ENCODE results near the gene IRF4.
"Not testable (repeated sequence)": the region's sequence is repeated elsewhere in the genome, so short reads cannot be mapped to it uniquely, and the experiment has no call there.

IRF4 gene

DNA sequence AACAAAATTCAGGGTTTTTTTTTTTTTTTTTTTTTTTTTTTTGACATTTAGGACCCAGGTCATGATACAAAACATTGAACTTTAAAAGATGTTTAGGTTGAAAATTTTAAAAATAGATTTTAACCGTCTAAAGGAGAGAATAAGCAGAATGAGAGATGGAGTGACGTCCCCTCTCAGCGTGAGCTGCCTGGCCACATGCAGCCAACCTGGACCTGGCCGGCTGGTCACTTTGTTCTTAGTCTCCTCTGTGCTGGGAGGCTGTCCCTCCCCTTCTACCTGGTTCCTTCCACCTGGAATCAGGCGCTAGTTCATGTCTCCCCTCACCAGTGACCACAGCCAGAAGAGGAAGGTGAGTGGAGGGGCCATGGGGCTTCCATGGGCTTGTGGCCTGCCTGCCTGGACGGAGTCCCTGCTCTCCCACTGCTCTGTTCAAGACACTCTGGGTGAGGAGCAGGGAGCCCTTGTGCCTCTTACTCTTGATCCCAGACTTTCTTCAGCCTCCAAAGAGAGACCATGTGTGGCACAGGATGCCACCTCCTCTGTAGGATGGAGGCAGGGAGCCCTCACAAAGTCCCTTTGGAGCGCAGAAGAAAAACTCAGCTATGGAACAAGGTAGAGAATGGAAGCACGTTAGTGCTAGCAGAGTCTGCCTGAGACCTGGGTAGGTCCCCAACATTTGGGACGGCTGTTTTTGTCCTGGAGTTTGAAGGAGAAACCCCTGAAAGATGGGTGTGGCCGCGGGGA lies 31.7 kb downstream of the IRF4 start:
- no peak for DNase-seq

DNA sequence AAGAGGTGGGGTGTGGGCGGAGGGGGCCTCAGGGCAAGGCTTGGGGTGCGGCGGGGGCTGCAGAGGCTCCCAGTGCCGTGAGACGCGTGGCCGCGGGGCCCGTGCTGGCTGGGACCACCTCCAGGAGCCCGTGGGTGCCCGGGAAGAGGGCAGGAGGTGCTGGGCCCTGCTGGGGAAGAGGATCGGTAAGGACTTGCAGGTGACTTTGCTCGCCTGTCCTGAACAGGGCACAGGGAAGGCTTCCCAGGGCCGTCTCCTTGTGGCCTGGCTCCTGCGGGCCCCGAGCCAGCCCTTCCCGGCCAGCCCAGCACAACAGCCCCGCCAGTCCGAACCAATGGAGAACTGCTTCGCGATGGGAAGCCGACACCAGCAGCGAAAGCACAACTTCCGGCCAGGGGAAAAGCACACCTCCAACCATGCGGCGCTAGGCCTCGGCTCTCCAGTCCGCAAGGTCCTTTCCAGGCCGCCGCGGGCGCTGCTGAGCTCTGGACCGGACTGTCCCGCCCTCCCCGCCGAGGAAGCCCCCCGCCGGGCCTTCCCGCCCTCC lies 32.3 kb downstream of the IRF4 start:
- DNase-seq = no peak

DNA sequence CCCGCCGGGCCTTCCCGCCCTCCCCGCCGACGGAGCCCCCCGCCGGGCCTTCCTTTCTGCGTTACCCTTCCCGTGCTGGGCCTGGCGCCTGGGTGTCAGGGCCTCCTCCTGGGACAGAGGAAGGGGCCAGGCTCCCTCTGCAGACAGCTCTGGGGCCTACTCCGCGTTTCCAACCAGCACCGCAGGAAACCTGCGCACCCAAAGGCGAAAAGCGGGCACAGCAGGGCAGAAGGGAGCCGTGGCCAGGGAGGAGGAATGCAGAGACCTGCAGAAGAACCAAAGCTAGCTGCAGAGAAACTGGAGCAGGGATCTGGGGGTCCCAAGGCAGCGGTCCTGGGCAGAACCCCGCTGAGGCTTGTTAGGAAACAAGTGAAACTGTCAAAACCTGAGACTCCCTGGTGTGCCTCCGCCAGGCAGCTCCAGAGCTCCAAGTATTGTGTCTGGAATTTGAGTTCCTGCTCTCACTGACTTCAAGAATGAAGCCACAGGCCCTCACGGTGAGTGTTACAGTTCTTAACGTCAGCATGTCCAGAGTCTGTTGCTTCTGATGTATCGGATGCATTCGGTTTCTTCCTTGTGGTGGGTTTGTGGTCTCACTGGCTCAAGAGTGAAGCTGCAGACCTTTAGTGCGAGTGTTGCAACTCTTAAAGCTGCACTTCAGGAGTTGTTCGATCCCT lies 33.3 kb downstream of the IRF4 start:
- no peak for DNase-seq

DNA sequence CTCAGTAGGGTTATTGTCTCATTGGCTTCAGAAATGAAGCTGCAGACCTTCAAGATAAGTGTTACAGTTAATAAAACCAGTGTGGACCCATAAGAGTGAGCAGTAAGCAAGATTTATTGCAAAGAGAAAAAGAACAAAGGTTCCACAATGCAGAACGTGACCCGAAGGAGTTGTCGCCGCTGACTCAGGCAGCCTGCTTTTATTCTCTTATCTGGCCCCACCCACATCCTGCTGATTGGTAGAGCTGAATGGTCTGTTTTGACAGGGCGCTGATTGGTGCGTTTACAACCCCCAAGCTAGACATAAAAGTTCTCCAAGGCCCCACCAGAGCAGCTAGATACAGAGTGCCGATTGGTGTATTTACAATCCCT lies 33.9 kb downstream of the IRF4 start:
- not testable (repeated sequence) for DNase-seq

DNA sequence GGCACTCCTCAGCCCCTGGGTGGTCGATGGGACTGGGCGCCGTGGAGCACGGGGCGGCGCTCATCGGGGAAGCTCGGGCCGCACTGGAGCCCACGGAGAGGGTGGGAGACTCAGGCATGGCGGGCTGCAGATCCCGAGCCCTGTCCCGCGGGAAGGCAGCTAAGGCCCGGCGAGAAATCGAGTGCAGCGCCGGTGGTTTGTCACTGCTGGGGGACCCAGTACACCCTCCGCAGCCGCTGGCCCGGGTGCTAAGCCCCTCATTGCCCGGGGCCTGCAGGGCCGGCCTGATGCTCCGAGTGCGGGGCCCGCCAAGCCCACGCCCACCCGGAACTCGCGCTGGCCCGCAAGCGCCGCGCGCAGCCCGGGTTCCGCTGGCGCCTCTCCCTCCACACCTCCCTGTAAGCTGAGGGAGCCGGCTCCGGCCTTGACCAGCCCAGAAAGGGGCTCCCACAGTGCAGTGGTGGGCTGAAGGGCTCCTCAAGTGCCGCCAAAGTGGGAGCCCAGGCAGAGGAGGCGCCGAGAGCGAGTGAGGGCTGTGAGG lies 34.7 kb downstream of the IRF4 start:
- DNase-seq = not testable (repeated sequence)

DNA sequence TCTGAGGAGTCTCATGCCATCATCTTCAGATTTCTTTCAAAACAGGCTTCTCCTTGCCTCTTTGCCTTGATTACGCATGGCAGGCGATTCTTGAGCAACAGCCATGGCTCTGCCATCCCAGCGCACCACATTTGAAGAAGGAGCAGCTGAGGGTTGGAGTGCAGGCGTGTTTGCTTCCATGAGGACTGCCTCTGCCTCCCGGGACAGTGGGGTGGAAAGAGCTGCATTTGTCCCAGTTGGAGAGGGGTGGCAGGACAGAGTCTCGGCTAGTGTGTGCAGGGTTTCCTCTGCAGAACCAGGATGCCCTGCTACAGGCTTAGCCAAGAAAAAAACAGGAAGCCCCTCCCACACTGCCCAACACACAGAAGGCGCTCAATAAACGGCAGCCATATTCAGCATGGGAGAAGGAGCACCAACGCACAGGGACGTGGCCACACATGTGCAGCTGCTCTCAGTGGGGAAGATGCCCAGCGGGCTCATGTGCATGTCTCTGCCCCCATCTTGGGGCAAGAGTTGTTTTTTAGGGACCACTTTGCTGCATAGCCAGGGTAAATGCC lies 36.6 kb downstream of the IRF4 start:
- DNase-seq = no peak

DNA sequence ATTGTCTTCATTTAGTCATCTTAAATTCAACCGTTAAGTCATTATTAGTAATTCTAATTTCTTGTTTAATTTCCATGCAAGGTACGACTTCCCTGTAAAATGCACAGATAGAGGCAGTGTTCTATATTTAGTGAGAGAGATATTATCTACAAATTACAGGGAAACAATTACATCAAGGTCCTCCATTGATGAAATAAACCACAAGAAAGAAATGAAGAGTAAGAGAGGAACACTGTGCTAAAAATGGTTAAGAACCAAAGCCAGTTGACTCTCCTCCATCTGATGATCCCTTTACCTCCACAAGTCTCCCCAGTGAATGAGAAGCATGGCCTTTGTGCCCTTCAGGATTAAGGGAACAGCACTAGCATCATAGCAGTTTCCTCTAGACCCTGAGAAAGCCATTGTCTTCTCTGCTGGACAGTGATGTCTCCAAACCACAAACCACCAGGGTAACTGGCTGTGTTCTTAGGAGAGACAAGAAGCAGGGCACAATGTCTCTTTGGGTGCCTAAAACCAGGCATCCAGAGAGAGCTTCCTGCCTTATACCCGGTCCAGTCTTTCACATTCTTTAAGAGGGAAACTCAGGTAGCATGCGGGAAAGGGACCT lies 38.1 kb downstream of the IRF4 start:
- DNase-seq = no peak

DNA sequence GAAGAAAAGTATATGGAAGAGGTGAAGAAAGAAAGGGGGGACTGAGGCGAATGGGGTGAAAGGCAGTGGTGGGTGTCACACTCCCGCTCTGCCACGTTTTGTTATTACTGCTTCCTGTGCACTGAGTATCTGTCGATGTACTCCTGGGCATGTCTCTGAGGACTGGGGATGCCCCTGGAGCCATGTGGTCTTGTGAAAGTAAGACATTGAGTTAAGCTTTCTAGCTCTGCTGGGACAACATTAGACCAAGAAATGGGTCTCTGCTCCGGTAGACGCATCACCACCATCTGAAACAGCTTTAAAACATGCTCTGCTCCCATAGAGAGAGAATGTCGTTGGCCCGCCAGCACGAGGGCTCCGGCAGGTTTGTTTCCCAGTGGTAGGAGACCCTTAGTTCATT lies 40.0 kb downstream of the IRF4 start:
- DNase-seq = peak; percentile 57

DNA sequence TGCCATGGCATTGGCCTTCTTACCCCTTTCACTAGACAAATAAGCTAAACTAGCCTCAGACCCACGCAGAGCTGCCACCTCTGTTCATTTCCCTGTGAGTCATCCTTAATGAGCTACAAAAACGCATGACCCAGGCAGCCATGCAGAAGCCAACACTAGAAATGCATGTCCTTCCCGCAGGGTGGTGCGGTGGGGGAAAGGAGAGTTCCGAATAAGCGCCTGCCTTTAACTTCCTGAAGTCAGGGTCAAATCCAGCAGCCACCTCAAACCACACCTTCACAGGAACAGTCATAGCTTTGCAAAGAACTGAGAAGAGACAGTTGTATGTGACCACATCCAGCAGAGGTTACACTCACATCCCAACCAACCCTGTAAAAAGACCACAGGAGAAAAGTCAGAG lies 40.4 kb downstream of the IRF4 start:
- peak; percentile 94 for DNase-seq

DNA sequence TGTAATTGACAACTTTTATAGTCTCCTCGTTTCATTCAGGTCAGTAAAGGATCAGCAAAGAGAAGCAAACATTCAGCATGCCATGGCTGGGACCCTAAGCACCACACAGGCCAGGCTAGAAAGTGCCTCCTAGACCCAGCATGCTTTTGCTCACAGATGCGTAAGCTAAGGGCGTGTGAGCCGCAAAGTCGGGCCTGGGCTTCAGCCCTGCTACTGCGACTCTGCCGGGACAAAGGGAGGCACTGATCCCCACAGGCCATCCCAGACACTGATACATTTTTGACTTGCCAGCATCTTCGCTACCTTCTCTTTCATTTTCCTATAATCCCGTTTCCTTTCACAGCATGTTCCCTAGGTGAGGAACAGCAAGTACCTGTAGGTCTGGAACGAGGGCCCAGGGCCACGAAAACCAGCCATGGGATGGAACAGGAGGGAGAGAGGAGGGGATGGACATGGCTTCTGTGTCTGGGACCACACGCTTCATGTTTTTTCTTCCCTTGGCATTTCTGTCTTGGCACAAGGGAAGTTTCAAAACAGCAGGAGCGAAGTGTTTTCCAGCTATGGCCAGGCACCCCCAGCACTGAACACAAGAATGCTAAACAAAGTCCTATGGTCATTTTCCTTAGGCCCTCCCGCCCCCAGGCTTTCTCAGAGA lies 42.6 kb downstream of the IRF4 start:
- DNase-seq = no peak

DNA sequence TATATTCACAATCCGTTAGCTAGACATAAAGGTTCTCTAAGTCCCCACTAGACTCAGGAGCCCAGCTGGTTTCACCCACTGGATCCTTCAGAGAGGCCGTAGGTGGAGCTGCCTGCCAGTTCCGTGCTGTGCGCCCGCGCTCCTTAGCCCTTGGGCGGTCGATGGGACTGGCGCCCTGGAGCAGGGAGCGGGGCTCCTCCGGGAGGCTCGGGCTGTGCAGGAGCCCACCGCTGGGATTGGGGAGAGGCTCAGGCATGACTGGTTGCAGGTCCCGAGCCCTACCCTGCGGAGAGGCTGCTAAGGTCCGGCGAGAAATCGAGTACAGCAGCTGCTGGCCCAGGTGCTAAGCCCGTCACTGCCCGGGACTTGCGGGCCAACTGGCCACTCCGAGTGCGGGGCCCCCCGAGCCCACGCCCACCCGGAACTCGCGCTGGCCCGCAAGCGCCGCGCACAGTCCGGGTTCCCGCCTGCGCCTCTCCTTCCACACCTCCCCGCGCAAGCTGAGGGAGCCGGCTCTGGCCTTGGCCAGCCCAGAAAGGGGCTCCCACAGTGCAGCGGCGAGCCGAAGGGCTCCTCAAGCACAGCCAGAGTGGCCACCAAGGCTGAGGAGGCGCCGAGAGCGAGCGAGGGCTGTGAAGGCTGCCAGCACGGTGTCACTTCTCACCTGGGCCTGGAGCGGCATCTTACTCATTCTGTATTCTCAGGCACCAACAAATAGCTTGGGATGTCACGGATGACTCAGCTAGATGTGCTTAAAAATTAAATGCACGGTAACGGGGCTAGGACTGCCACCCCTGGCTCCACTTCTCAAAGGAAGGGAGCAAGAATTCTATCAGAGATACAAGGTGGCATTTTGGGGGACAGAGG lies 44.1 kb downstream of the IRF4 start:
- peak; percentile 45 for DNase-seq

DNA sequence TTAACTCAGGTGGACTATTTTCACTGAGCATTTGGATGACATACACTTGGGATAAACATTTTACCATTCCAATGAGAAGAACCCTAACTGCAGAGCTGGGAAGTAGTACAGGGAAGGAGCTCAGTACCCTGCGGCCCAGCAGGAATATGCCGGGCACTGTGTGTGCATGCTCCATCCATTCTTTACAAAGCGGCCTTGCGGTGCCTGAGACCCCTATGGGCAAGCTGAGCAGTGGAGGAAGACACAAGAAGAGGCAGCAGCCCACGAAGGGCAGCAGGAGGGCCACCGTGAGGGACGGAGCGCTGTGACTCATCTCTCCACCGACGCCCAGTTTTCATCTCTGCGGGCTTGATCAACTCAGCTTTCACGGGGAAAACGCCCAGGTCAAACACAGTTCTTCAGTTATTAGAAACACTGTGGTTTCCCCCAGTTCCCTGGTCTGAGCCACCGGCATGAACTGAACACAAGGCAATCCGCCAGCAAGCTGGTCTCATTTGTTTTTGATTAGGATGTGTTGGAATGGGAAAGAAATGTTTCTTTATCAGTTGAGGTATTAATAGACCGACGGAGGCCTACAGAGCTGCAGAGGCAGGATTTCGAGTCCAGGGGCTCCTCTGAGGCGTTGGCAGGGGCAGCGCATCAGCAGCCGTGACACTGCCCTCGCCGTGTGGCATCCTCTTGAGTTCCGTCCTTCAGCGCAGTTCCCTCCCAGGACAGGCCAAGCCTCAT lies 44.9 kb downstream of the IRF4 start:
- no peak for DNase-seq

DNA sequence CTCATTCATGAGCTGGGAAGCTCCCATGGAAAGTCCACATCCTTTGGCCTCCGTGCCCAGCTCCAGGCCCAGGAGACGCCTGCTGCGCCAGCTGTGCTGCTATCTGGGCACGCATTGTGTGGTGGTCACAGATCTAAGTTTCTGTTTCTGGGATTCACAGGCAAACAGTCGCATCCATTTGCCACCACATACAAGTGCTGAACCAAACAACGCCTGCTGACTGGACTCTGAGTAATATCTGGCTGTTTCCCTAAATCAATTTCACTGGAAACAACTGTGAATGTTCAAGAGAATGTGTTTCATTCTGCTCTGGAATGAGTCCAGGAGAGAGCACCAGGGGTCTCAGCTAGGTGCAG lies 45.5 kb downstream of the IRF4 start:
- DNase-seq = no peak

DNA sequence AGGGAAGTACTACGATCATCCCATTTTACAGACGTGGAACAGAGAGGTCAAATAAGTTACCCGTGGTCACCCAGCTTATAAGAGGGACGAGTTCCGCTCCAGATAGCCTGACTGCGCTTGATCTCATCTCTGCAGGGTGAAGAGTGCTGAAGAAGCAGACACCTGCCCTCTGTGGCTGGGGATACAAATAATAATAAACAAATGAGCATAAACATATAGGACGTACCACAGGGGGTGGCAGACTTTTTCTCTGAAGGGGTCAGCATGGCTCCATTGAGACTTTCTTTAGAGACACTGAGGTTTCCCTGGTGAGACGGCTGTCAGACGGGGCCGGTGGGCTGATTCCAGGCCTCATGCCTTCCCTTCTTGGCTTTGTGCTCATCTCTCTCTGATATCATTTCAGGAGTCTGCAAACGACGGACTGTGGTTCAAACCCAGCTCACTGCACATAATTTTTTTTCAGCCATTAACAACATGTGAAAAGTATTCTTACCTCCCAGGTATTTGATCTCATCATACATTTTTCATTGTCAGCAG lies 47.1 kb downstream of the IRF4 start:
- DNase-seq = no peak

DNA sequence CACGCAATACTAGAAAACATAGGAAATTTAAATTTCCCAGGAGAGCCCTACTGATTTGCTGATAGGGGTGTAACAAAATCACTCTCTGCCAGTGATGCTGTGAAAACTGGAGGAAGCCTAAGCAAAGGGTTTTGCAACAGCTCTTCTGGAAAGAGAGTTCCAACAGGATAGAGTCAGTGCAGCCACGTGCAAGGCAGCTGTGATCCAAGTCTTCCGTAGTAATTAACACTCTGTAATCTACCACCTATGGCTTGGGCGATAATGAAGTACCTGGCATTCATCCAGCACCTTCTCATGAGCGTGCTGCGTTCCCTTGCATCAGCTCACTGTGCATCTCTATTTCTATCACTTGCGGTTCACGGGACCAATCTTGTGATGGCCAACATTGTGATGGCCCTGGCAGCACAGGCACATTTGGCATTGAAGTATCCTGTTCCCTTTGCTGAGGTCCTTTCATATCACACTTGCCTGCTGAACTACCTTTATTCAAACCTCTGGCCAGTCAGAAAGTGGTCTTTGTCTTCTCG lies 48.2 kb downstream of the IRF4 start:
- no peak for DNase-seq

DNA sequence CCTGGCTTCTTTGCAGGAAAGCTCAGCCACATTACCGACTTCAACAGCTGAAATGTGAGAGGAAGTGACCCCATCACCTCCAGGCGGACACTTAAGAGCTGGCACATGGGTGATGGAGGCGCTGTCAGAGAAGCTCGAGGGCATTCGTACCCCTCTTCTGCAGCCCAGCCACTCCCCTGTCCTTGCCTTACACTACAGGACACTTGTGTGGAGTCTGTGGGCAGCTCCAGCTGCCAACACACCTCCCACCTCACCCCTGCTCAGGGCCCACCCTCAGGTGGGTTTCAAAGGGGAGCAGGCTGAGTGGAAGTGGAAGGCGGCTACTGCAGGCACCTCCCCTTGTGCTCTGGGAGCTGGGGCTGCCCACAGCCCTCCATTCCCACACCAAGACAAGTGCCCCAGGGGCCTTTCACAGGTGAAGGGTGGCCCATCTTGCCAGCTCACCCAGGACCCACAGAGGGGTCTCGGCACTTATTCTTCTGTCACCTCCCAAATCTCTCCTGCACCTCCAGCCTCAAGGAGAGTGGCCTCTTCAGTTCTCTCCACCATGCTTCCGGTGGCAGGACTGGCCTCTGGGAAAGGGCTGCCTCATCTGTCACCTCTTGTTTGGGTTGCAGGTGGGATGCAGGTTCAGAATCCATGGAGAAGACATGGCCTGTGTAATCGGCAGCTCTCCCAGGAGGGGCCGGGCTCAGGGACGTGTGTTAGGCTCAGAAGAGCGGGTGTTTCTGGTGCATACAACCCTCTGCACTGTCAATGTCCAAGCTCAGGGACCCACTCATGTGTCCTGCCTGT lies 49.8 kb downstream of the IRF4 start:
- no peak for DNase-seq

DNA sequence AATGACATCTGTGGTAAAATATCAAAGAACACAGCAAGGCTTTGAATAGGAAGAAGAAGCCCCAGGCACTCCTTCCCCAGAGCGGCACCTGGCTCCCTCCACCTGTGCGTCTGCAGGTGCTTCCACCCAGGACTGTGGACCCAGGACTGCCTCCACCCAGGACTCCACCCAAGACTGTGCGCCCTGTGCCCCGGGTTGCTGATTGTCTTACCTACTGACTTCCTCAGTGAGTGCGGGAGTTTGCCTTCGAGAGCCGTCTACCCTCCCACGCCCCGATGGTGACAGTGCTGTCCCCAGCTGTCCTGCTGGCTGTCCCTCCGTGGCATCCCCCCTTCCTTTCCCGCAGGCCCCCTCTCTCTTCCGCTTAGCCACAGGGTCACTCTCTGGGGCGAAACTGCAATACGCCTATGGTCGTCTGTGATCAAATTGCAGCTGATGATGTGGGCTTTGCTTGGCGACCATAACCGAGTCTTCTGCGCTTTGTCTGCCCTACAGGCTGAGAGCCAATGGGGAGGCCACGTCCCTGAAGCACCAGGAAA lies 52.1 kb downstream of the IRF4 start:
- DNase-seq = no peak

DNA sequence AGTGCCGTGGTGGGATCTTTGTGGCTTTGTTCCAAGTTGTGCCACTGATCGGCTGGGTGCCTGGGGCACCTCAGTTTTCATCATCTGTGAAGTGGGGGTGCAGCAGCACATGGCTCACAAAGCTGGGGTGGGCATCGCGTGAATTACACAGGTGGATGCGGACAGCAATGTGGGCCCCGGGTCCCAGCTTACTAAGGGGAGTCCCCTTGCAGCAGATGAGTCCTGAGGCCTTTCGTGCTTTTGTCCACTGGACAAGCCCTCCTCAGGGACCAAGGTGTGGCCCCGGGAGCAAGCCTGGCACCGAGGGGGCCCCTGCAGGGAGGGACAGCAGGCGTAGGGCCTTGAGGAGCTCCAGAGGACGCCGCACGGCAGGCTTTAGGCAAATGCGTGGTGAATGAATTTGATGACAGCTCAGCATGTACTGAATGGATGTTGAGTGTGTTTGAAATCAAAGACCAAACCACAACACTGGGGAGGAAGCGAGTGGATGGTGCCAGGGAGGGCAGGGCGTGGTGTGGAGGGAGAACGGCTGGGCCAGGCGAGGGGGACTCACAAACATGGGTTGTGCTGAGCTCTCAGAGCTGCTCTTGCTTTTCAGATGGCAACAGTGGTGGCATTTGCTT lies 53.2 kb downstream of the IRF4 start:
- DNase-seq = peak; percentile 57

Measured in activated CD4-positive, alpha-beta T cell treated with anti-CD3 and anti-CD28 coated beads, Interleukin-10, Interleukin-2, amounts not matched to agents 100 ng/mL and 50 ng/mL, durations not matched to agents 16 hours and 8 hours (primary cell).